IMR-90 (cell line): ENCODE measurements around the gene BCL11B. TPM values are rescaled to one million over a fixed set of nuclear protein-coding genes. Genes with fewer than 3 reads are reported as not detected.

Source experiments
- ATAC-seq: fragments of 200-7000 bp; cut with Tn5 transposase; 2 replicates; pipeline ENCODE4 v1.9.1; 2020; ENCODE audit warnings: low read depth, mild to moderate bottlenecking, moderate library complexity
- BruUV-seq: library from RNA; stranded (reverse); fragments of 400-500 nt; replicated peaks from 2 replicates; lab custom pipeline; 2021; lab: Mats Ljungman, UMichigan
- CTCF ChIA-PET: fragments of 300-600 bp; formaldehyde crosslinking; extraction: SDS; loops from one replicate; lab custom pipeline; 2021; ENCODE audit warnings: antibody characterized with exemption; lab: Yijun Ruan, JAX
- POLR2A ChIA-PET: fragments of 300-600 bp; sonication (Branson Sonifier 250); formaldehyde crosslinking; loops from one replicate; lab custom pipeline; 2022; ENCODE audit warnings: antibody characterized with exemption; ENCODE audit not compliant: unreplicated experiment; lab: Charles Lee
- DNase-seq: peaks from one replicate; pipeline ENCODE4 v3.0.0; 2013
- H2AFZ ChIP-seq: replicated peaks from 2 replicates; pipeline ENCODE3; 2013; ENCODE audit warnings: low read length, mild to moderate bottlenecking; ENCODE audit not compliant: poor library complexity
- H2AK5ac ChIP-seq: 2 replicates; pipeline ENCODE4 v1.6.1; 2013; ENCODE audit warnings: low read depth, low read length, inconsistent platforms
- H2AK9ac ChIP-seq: replicated peaks from 2 replicates; pipeline ENCODE3; 2013; ENCODE audit warnings: mild to moderate bottlenecking, low read depth, low read length, moderate library complexity; ENCODE audit not compliant: poor library complexity
- H2BK120ac ChIP-seq: 2 replicates; pipeline ENCODE4 v1.6.1; 2013; ENCODE audit warnings: low read depth, low read length, inconsistent platforms
- H2BK15ac ChIP-seq: 3 replicates; pipeline ENCODE4 v1.6.1; 2013; ENCODE audit warnings: low read depth, low read length, inconsistent platforms
- H2BK20ac ChIP-seq: 2 replicates; pipeline ENCODE4 v1.6.1; 2013; ENCODE audit warnings: low read depth, mild to moderate bottlenecking, inconsistent platforms, low read length, moderate library complexity
- H2BK5ac ChIP-seq: 2 replicates; pipeline ENCODE4 v1.6.1; 2013; ENCODE audit warnings: mild to moderate bottlenecking, low read depth, low read length, inconsistent platforms; ENCODE audit not compliant: poor library complexity, severe bottlenecking
- H3K14ac ChIP-seq: replicated peaks from 2 replicates; pipeline ENCODE4 v1.6.1; 2013; ENCODE audit warnings: low read depth, low read length, inconsistent platforms
- H3K18ac ChIP-seq: 2 replicates; pipeline ENCODE4 v1.6.1; 2013; ENCODE audit warnings: low read depth, low read length, control low read depth
- H3K23ac ChIP-seq: 2 replicates; pipeline ENCODE4 v1.6.1; 2013; ENCODE audit warnings: low read depth, low read length, inconsistent platforms
- H3K27ac ChIP-seq: 2 replicates; pipeline ENCODE4 v1.5.1; 2013; ENCODE audit warnings: mild to moderate bottlenecking, control low read depth, low read length; ENCODE audit not compliant: insufficient read depth
- H3K27me3 ChIP-seq: 2 replicates; pipeline ENCODE4 v1.6.1; 2013; ENCODE audit warnings: low read length; ENCODE audit not compliant: control insufficient read depth, insufficient read depth
- H3K36me3 ChIP-seq: 2 replicates; pipeline ENCODE4 v1.6.1; 2013; ENCODE audit warnings: low read length, mixed read lengths; ENCODE audit not compliant: control insufficient read depth, insufficient read depth
- H3K4ac ChIP-seq: 2 replicates; pipeline ENCODE4 v1.6.1; 2013; ENCODE audit warnings: low read depth, low read length, inconsistent platforms
- H3K4me1 ChIP-seq: 2 replicates; pipeline ENCODE4 v1.6.1; 2013; ENCODE audit warnings: low read length, mixed read lengths; ENCODE audit not compliant: control insufficient read depth, insufficient read depth
- H3K4me2 ChIP-seq: 2 replicates; pipeline ENCODE4 v1.6.1; 2013; ENCODE audit warnings: low read depth, mild to moderate bottlenecking, control low read depth, low read length, moderate library complexity
- H3K4me3 ChIP-seq: 2 replicates; pipeline ENCODE4 v1.5.1; 2013; ENCODE audit warnings: low read depth, mild to moderate bottlenecking, control low read depth, low read length, moderate library complexity; ENCODE audit not compliant: insufficient read depth
- H3K56ac ChIP-seq: 2 replicates; pipeline ENCODE4 v1.6.1; 2013; ENCODE audit warnings: low read length, inconsistent platforms; ENCODE audit not compliant: insufficient read depth; ENCODE audit errors: extremely low read depth
- H3K79me1 ChIP-seq, 2 experiments: 2 replicates each; pipeline ENCODE4 v1.6.1; 2013; ENCODE audit warnings: low read length in 2 of 2, inconsistent platforms in 1 of 2, low read depth in 1 of 2
- H3K9ac ChIP-seq: 2 replicates; pipeline ENCODE4 v1.6.1; 2013; ENCODE audit warnings: low read depth, low read length, control low read depth
- H3K9me1 ChIP-seq: 2 replicates; pipeline ENCODE4 v1.6.1; 2013; ENCODE audit warnings: low read length, inconsistent platforms; ENCODE audit not compliant: insufficient read depth
- H3K9me3 ChIP-seq: 2 replicates; pipeline ENCODE4 v1.6.1; 2013; ENCODE audit warnings: low read length; ENCODE audit not compliant: control insufficient read depth, insufficient read depth
- H4K20me1 ChIP-seq: 2 replicates; pipeline ENCODE4 v1.6.1; 2013; ENCODE audit warnings: low read length, inconsistent platforms; ENCODE audit not compliant: insufficient read depth
- H4K5ac ChIP-seq: 2 replicates; pipeline ENCODE4 v1.6.1; 2013; ENCODE audit warnings: mild to moderate bottlenecking, low read depth, low read length, control low read depth
- H4K8ac ChIP-seq, 2 experiments: 2 replicates each; pipeline ENCODE4 v1.6.1; 2013; ENCODE audit warnings: low read depth in 2 of 2, low read length in 2 of 2, control low read depth in 1 of 2, inconsistent platforms in 1 of 2
- H4K91ac ChIP-seq: 2 replicates; pipeline ENCODE4 v1.6.1; 2013; ENCODE audit warnings: low read depth, low read length, inconsistent platforms; ENCODE audit not compliant: insufficient read depth
- BHLHE40 ChIP-seq: fragments of 150-350 bp; IDR thresholded peaks from 2 replicates; pipeline ENCODE4 v1.6.1; 2016; ENCODE audit warnings: mild to moderate bottlenecking, low read depth, low read length
- CEBPB ChIP-seq: IDR thresholded peaks from 2 replicates; pipeline ENCODE4 v1.6.1; 2012; ENCODE audit warnings: low read depth, low read length, improper control_type of control experiment
- CHD1 ChIP-seq: IDR thresholded peaks from 2 replicates; pipeline ENCODE4 v1.6.1; 2012; ENCODE audit warnings: low read depth, low read length, improper control_type of control experiment
- FOS ChIP-seq: fragments of 150-350 bp; IDR thresholded peaks from 2 replicates; pipeline ENCODE4 v1.6.1; 2016; ENCODE audit warnings: low read depth, low read length
- MAFK ChIP-seq: IDR thresholded peaks from 2 replicates; pipeline ENCODE4 v1.6.1; 2012; ENCODE audit warnings: low read depth, low read length, improper control_type of control experiment
- MAZ ChIP-seq: IDR thresholded peaks from 2 replicates; pipeline ENCODE4 v1.6.1; 2012; ENCODE audit warnings: low read depth, mild to moderate bottlenecking, low read length, improper control_type of control experiment, moderate library complexity, borderline replicate concordance
- MXI1 ChIP-seq: IDR thresholded peaks from 2 replicates; pipeline ENCODE4 v1.6.1; 2012; ENCODE audit warnings: low read depth, mild to moderate bottlenecking, low read length, moderate library complexity, borderline replicate concordance
- NFE2L2 ChIP-seq: fragments of 150-350 bp; IDR thresholded peaks from 2 replicates; pipeline ENCODE4 v1.6.1; 2016; ENCODE audit warnings: low read depth, mild to moderate bottlenecking, low read length
- POLR2A ChIP-seq: IDR thresholded peaks from 2 replicates; pipeline ENCODE4 v1.6.1; 2012; ENCODE audit warnings: mild to moderate bottlenecking, low read depth, low read length
- RAD21 ChIP-seq: IDR thresholded peaks from 2 replicates; pipeline ENCODE4 v1.6.1; 2012; ENCODE audit warnings: low read length, improper control_type of control experiment
- RCOR1 ChIP-seq: IDR thresholded peaks from 2 replicates; pipeline ENCODE4 v1.6.1; 2012; ENCODE audit warnings: mild to moderate bottlenecking, low read length, improper control_type of control experiment; ENCODE audit not compliant: insufficient replicate concordance
- RFX5 ChIP-seq: IDR thresholded peaks from 2 replicates; pipeline ENCODE4 v1.8.0; 2012; ENCODE audit warnings: low read depth, mild to moderate bottlenecking, low read length, moderate library complexity
- SMC3 ChIP-seq: fragments of 150-350 bp; IDR thresholded peaks from 2 replicates; pipeline ENCODE4 v1.6.1; 2016; ENCODE audit warnings: low read depth, mild to moderate bottlenecking, antibody characterized with exemption, low read length, moderate library complexity
- WGBS, 2 experiments: methylation state at CpG; one replicate each; pipeline versions ENCODE4 v1.1.5 to v1.1.7; 2013; ENCODE audit warnings: missing lambda C conversion rate in 2 of 2; ENCODE audit not compliant: insufficient read length in 1 of 2; ENCODE audit errors: extremely low coverage in 2 of 2; 5-methylcytosine and 5-hydroxymethylcytosine counted together
- dilution Hi-C: fragments of 300-500 bp; cut with HindIII; formaldehyde crosslinking; loops from one replicate; pipeline ENCODE4 v1.14.3; 2018; ENCODE audit warnings: low sequenced_read_pairs; ENCODE audit not compliant: unreplicated experiment
- in situ Hi-C: fragments of 300-500 bp; cut with MboI; formaldehyde crosslinking; loops from 3 replicates; pipeline ENCODE4 v1.14.3; 2019; ENCODE audit warnings: low sequenced_read_pairs, inconsistent platforms, mixed read lengths
- intact Hi-C: fragments of 100-400 bp; cut with micrococcal nuclease; formaldehyde crosslinking; loops from 2 replicates; pipeline ENCODE4 v1.10.0; 2022
- polyA plus RNA-seq, 3 experiments: library from polyadenylated mRNA; depleted of rRNA; stranded (reverse); fragments of >200 nt; gene quantifications; 2 replicates each; pipeline ENCODE4 v1.2.3, GENCODE V29; 2012; ENCODE audit warnings: low replicate concordance in 1 of 3
- total RNA-seq: library from RNA; depleted of rRNA; stranded (reverse); fragments of >200 nt; gene quantifications from 2 replicates; pipeline ENCODE4 v1.2.3, GENCODE V29; 2012
- TF ChIP-seq, protein P1 (sequence below): fragments of 150-350 bp; IDR thresholded peaks from 2 replicates; pipeline ENCODE4 v1.6.1; 2016; ENCODE audit warnings: low read depth, mild to moderate bottlenecking, low read length, moderate library complexity, borderline replicate concordance
- TF ChIP-seq, protein P2 (sequence below): conservative IDR thresholded peaks from 2 replicates; pipeline ENCODE4 v1.5.1; 2012; ENCODE audit warnings: mild to moderate bottlenecking, low read depth, low read length, improper control_type of control experiment
- TF ChIP-seq, protein P3 (sequence below): fragments of 150-350 bp; IDR thresholded peaks from 2 replicates; pipeline ENCODE4 v1.6.1; 2017; ENCODE audit warnings: mild to moderate bottlenecking, antibody characterized with exemption, low read length, low read depth

BCL11B gene
- total and polyA plus RNA-seq, 2 of the 4 experiments (the other 2 are of a cell fraction) = under 0.01 TPM; not detected in 1

DNA sequence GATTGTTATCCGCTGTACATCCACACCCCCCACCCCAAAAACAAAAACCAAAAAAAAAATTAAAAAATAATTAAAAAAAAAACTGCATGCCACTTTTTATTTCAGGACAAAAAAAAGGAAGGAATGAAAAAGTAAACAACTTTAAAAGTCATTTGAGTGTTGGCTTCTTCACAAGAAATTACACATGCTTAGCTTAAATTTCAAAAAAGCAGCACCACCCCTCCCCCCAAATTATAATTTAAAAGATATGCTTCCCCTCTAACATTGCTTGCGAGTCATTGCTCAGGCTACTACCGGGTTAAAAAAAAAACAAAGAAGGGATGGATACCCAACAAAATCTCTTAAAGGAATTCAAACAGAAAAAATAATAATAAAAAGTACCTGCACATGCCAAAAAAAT, 98.5 kb downstream of the BCL11B start:
- no peaks in the 10 kb centered on the region for H4K20me1 ChIP-seq
- intact Hi-C loops (no loop called here), in situ Hi-C loops (no loop called here), dilution Hi-C loops (no loop called here)
- H3K23ac ChIP-seq = no peak overlapping the region
- no peak overlapping the region for H3K4ac ChIP-seq
- no peak overlapping the region for H2BK5ac ChIP-seq
- H3K4me1 ChIP-seq = no peaks in the 10 kb centered on the region
- no CpG with 5 or more reads among the region's 3 CpGs for WGBS, 2 experiments
- no peak overlapping the region for H2AFZ ChIP-seq
- no peak overlapping the region for H3K18ac ChIP-seq
- no peak overlapping the region for H3K9ac ChIP-seq
- ChIA-PET CTCF (interaction anchor here (0.7 kb wide), 1 partner anchor 108 kb away, joined by 6 read pairs; no protein-coding TSS in a partner anchor), POLR2A (no interaction called here)
- no peak overlapping the region for H3K14ac ChIP-seq
- no peak overlapping the region for H3K4me2 ChIP-seq
- no peak overlapping the region for H2BK20ac ChIP-seq
- no peak for ATAC-seq
- no peaks in the 10 kb centered on the region for H3K36me3 ChIP-seq
- H3K27ac ChIP-seq = no peak overlapping the region
- DNase-seq = no peak
- H2BK15ac ChIP-seq = no peak overlapping the region
- no peak for TF ChIP-seq CEBPB
- no peak for TF ChIP-seq BHLHE40
- no peak for TF ChIP-seq MAZ
- TF ChIP-seq, protein P1, sequence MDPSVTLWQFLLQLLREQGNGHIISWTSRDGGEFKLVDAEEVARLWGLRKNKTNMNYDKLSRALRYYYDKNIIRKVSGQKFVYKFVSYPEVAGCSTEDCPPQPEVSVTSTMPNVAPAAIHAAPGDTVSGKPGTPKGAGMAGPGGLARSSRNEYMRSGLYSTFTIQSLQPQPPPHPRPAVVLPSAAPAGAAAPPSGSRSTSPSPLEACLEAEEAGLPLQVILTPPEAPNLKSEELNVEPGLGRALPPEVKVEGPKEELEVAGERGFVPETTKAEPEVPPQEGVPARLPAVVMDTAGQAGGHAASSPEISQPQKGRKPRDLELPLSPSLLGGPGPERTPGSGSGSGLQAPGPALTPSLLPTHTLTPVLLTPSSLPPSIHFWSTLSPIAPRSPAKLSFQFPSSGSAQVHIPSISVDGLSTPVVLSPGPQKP = no peak
- TF ChIP-seq SMC3 = no peak
- TF ChIP-seq RFX5 = no peak
- no peak for TF ChIP-seq CHD1
- TF ChIP-seq MAFK = no peak
- no peak for TF ChIP-seq FOS
- no peak for TF ChIP-seq NFE2L2
- TF ChIP-seq POLR2A = no peak
- TF ChIP-seq, protein P2, sequence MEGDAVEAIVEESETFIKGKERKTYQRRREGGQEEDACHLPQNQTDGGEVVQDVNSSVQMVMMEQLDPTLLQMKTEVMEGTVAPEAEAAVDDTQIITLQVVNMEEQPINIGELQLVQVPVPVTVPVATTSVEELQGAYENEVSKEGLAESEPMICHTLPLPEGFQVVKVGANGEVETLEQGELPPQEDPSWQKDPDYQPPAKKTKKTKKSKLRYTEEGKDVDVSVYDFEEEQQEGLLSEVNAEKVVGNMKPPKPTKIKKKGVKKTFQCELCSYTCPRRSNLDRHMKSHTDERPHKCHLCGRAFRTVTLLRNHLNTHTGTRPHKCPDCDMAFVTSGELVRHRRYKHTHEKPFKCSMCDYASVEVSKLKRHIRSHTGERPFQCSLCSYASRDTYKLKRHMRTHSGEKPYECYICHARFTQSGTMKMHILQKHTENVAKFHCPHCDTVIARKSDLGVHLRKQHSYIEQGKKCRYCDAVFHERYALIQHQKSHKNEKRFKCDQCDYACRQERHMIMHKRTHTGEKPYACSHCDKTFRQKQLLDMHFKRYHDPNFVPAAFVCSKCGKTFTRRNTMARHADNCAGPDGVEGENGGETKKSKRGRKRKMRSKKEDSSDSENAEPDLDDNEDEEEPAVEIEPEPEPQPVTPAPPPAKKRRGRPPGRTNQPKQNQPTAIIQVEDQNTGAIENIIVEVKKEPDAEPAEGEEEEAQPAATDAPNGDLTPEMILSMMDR = no peak
- TF ChIP-seq RAD21 = no peak
- no peak for TF ChIP-seq MXI1
- TF ChIP-seq, protein P3, sequence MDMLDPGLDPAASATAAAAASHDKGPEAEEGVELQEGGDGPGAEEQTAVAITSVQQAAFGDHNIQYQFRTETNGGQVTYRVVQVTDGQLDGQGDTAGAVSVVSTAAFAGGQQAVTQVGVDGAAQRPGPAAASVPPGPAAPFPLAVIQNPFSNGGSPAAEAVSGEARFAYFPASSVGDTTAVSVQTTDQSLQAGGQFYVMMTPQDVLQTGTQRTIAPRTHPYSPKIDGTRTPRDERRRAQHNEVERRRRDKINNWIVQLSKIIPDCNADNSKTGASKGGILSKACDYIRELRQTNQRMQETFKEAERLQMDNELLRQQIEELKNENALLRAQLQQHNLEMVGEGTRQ = no peak
- no peak for TF ChIP-seq RCOR1
- no peak overlapping the region for H4K91ac ChIP-seq
- no peaks in the 10 kb centered on the region for H3K27me3 ChIP-seq
- H3K9me1 ChIP-seq = no peaks in the 10 kb centered on the region
- H4K5ac ChIP-seq = no peak overlapping the region
- no peak overlapping the region for H2BK120ac ChIP-seq
- no peak overlapping the region for H3K56ac ChIP-seq
- no TSS peak for BruUV-seq
- H2AK5ac ChIP-seq = no peak overlapping the region
- H3K4me3 ChIP-seq = no peak overlapping the region
- H2AK9ac ChIP-seq = no peak overlapping the region
- H3K9me3 ChIP-seq = peaks cover 27% of the 10 kb centered on the region
- no peaks in the 10 kb centered on the region for H3K79me1 ChIP-seq
- no peak overlapping the region for H4K8ac ChIP-seq
